Measurements from ENCODE around the gene ACSL1.
A peak's percentile ranks its signal among the peaks of the same experiment; 100 is the strongest.

The ACSL1 gene

GRCh38 chr4:184825896-184826690 lies at the start of gene ACSL1:
TSS of gene ACSL1 (minus strand) at chr4:184825968. CDS start at chr4:184803514, 22,454 bp downstream.
- Histone ChIP-seq H3K4me3 (peak within 1 kb of the TSS; percentile 71), H3K27ac (peak within 1 kb of the TSS; percentile 80 to 91)
- no peak for TF ChIP-seq CTCF (IDR thresholded peaks at IDR 0.05)
- DNase-seq (ENCODE audit: low spot score), result peak; percentile 88

GRCh38 chr4:184873054-184873453 lies 47.3 kb upstream of the ACSL1 start:
- H3K27ac ChIP-seq, result no peak overlapping the region

GRCh38 chr4:184870718-184871117 lies 45.0 kb upstream of the ACSL1 start:
- no peak for DNase-seq (ENCODE audit: low spot score)
- no peak for TF ChIP-seq CTCF (IDR thresholded peaks at IDR 0.05)
- Histone ChIP-seq H3K4me3 (no peak overlapping the region), H3K27ac (no peak overlapping the region)

More at GRCh38 chr4:184873054-184873453, 47.3 kb upstream of the ACSL1 start:
- H3K4me3 ChIP-seq, result no peak overlapping the region
- TF ChIP-seq CTCF (IDR thresholded peaks at IDR 0.05), result no peak
- DNase-seq (ENCODE audit: low spot score), result no peak

GRCh38 chr4:184868623-184869022 lies 42.9 kb upstream of the ACSL1 start:
- TF ChIP-seq CTCF (IDR thresholded peaks at IDR 0.05), result no peak
- Histone ChIP-seq H3K27ac (no peak overlapping the region), H3K4me3 (no peak overlapping the region)
- DNase-seq (ENCODE audit: low spot score), result no peak

GRCh38 chr4:184863916-184864315 lies 38.1 kb upstream of the ACSL1 start:
- Histone ChIP-seq H3K4me3 (no peak overlapping the region), H3K27ac (no peak overlapping the region)
- DNase-seq (ENCODE audit: low spot score), result no peak
- no peak for TF ChIP-seq CTCF (IDR thresholded peaks at IDR 0.05)

- H3K27ac ChIP-seq, result no peak overlapping the region
- no peak for TF ChIP-seq CTCF (IDR thresholded peaks at IDR 0.05)
- DNase-seq (ENCODE audit: low spot score), result no peak
- no peak overlapping the region for H3K4me3 ChIP-seq
Observed at GRCh38 chr4:184861047-184861446, 35.3 kb upstream of the ACSL1 start.
